Measurements from ENCODE around the gene LCTL.

GRCh38 chr15:66608881-66609280 is 43.1 kb upstream of the LCTL start:
- TF ChIP-seq TAF1 (IDR thresholded peaks at IDR 0.05; ENCODE audit: borderline replicate concordance, insufficient read depth, low read length) (no peak), POLR2AphosphoS5 (IDR thresholded peaks at IDR 0.05; ENCODE audit: low read depth, low read length) (no peak), REST (IDR thresholded peaks at IDR 0.05; ENCODE audit: insufficient read depth in 1 of 2, low read depth in 2 of 2, low read length in 2 of 2) (no peak), SIN3A (IDR thresholded peaks at IDR 0.05; ENCODE audit: borderline replicate concordance, insufficient read depth, low read length) (no peak), FOXP2 (optimal IDR thresholded peaks at IDR 0.05; ENCODE audit: borderline replicate concordance, extremely low read depth, extremely low read length, insufficient read depth) (no peak)
